HG02588 (cell line): ENCODE results near the gene GLIPR2.
A peak's percentile ranks its signal among the peaks of the same experiment; 100 is the strongest.
"Not testable (repeated sequence)": the region's sequence is repeated elsewhere in the genome, so short reads cannot be mapped to it uniquely, and the experiment has no call there.

Experiments used
- ATAC-seq: cut with Tn5 transposase; IDR thresholded peaks from one replicate; pipeline ENCODE4 v1.9.1; 2021; ENCODE audit warnings: mild to moderate bottlenecking, moderate library complexity; ENCODE audit not compliant: unreplicated experiment

Gene GLIPR2

DNA sequence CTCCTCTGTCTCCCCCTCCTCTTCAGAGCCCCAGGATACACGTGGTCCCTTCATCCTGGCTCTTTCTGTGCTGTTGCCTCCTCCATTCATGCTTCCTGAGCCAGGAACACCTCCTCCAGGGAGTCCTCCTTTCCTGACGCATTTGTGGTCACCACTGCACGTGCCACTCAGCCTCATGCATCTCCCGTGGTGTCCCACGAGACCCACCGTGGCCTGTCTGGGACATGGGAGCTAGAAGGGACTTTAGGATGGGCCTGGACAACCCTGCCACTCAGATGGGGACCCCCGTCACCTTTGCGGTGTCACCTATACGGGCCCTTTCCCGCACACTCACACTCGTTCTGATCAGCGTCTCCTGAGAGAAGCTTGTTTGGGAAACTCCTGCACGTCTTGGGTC is 6.7 kb downstream of the GLIPR2 start:
- no peak for ATAC-seq

DNA sequence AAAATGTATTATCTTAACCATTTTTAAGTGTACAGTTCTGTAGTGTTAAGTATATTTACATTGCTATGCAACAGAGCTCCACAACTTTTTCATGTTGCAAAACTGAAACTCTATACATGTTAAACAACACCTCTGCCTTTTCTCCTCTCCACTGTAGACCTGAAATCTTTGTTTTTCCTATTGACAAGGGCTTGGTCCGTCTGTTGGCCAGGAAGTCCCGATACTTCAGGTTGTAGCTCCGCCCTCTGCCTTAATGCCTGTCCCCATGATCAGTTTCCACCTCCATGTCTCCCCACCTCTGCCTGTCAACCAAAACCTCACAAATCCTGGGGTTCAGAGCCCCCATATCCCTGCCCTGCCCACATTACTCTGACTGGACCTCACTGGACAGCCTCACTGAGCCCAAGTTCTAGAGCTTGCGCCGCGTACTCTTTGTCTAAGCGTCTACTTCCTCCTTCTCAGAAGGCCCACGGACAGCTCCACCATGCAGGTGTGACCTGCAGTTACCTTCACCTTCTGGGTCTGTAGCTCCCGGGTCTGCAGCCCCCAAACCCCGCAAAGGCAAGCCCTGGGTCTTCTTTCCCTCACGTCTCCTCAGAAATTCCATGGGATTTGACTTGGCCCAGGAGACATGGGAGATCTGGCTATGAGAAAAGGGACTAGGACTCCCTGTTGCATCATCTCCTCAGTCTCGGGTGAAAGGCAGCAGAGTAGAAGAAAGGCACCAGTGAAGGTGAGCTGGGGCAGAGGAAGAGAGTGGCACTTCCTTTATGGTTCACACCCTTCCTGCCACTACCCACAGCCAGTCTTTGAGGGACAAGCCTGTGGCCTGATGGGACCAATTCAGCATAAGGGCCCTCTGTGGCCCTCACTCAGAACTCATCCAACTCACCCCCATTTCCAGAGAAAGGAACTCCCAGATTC is 8.0 kb downstream of the GLIPR2 start:
- no peak for ATAC-seq

DNA sequence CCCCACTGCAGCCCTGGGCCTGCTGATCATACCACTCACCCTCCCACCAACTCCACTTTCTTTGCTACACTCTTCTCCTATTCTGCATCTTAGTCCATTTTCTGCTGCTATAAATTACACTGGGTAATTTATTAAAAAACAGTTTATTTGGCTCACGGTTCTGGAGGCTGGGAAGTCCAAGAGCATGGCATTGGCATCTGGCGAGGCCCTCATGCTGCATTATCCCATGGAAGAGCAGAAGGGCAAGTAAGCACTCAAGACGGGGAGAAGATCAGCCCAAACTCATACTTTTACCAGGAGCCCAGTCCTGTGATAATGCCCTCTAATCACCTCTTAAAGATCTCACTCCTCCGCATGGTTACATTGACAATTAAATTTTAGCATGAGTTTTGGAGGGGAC is 9.4 kb downstream of the GLIPR2 start:
- ATAC-seq: no peak

- ATAC-seq: no peak
These were observed 10.1 kb downstream of the GLIPR2 start for GRCh38 chr9:36146651-36147050.

GRCh38 chr9:36147441-36148175 is 11.1 kb downstream of the GLIPR2 start:
- ATAC-seq: no peak

DNA sequence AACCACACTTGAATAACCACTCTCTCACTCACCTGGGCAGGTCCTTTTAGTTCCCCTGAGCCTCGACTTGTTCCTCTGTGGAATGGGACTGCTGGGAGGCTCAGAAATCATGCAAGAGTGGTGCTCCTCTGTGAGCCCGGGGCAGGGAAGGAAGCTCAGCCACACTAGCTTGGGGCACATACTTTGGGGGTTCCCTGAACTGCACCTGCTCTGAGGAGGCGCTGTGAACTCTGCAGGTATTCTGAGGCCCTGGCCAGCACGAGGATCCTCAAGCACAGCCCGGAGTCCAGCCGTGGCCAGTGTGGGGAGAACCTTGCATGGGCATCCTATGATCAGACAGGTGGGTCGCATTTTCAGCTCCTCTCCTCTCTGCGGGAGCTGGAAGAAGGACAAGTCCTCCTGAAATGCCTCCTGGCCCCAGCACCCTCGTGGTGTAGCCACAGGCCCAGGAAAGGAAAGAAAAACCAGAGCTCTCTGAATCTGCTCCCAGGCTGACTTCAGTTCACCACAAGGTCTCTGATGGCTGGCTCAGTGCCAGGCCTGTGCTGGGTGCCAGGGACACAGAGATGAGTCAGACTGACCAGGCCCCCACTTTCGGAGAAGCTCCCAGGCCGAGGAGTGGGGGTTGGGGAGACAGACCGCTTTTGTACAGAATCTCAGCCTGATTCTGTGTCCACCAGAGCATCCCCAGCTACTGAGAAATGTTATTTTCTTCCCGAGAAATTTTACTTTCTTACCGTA is 11.9 kb downstream of the GLIPR2 start:
- peak; percentile 47 for ATAC-seq

DNA sequence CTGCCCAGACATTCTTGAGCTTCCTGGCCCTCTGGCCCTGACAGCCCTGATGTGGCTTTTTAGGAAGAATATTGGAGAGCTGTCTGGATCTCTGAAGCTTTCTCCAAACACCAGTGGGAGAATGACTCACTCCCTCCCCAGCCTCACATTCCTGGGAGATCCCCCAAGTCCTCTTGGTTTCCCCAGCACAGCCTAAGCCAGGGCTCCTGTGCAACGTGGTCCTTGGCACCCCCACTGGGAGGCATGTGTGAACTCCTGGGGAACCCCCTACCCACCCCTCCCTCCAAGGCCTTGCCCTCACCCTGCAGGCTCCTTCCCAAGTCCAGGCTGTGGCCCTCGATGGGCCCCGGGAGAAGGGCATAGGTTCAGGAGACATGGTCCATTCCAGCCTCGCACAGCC is 12.7 kb downstream of the GLIPR2 start:
- ATAC-seq: no peak

DNA sequence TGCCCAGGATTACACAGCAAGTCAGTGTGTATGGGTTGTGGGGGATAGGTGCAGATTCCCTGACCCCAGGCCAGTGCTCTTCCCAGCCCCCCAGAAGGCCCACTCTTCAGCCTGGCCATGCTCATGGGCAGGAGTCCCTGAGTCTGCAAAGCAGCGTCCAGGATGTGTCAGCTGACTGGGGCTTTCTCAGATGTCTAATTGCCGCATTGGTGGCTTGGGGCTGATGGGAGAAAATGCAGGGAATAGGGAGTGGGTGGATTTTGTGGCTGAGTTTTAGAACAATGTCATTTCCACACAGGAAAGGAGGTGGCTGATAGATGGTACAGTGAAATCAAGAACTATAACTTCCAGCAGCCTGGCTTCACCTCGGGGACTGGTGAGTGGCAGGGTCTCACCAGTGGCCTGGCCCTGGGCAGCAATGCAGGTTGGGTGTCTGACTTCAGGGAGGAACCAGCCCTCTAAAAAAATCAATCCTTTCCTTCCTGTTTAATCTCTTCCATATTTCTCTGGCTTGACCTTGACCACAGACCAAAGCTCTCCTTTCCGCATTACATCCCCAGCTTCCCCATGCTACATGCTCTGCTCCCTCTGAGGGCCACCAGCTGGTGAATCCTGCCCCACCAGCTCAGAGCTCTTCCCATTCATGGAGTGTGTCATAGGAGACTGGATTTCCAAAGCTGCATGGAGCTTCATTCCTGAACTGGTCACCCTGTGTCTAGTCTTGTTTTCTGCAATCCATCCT is 14.2 kb downstream of the GLIPR2 start:
- ATAC-seq: no peak

DNA sequence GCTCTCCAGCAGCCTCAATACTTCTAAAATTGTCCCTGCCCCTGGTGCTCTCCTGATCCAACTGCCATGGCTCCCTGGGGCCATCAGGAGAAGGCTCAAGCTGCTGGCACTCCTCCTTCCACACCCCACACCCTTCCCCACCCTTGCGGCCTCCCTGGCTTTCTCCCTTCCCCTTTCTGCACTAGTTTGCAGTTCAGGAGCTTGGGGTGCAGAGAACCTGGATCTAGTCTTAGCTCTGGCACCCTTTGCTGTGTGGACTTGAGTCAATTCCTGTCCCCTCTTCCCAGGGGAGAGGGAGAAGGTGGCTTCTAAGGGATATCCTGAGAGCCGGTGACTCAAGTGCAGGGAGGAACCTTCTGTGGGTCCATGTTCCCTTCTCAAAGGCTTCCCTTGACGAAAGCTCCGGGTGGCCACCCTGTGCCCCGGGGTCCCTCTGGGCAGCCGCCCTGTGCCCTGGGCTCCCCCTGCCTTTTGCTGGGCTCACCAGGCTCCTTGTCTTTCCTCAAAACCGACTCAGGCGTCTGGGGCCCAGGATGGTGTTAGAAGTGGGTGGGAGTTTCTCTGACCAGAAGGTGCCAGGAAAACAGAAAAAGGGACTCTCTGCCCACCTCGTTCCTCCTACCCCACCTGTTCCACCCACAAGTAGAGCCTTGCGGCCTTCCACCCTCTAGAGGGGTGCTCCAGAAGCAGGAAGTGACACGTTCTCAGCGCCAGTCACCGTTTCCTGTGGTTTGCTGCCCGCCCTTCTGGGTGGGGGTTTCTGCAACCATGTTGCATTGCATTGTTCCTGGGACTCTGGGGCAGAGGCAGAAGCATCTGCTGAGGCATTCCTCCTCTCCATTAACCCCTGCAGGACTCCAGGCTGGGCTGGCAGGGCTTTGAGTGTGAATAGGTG is 15.0 kb downstream of the GLIPR2 start:
- peak; percentile 82 for ATAC-seq

GRCh38 chr9:36152741-36153438 is 16.4 kb downstream of the GLIPR2 start:
- ATAC-seq: no peak

- ATAC-seq: no peak
These were observed 17.2 kb downstream of the GLIPR2 start for GRCh38 chr9:36153746-36154145.

GRCh38 chr9:36154331-36154952 is 17.9 kb downstream of the GLIPR2 start:
- ATAC-seq: no peak

GRCh38 chr9:36156116-36156515 is 19.6 kb downstream of the GLIPR2 start:
- no peak for ATAC-seq

GRCh38 chr9:36158122-36158521 is 21.6 kb downstream of the GLIPR2 start:
- ATAC-seq: no peak

- ATAC-seq: no peak
These were observed 22.4 kb downstream of the GLIPR2 start for GRCh38 chr9:36158917-36159316.

DNA sequence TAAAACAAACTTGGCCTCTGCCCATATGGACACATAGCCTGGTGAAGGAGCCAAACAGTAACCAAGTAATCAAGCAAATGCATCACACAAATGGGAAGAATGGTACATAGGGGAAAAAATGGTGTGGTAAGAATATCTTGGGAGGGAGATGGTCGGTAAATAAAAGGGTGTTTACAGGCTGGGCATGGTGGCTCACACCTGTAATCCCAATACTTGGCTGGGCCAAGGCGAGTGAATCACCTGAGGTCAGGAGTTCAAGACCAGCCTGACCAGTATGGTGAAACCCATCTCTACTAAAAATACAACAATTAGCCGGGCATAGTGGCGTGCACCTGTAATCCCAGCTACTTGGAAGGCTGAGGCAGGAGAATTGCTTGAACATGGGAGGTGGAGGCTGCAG is 23.0 kb downstream of the GLIPR2 start:
- ATAC-seq: not testable (repeated sequence)

DNA sequence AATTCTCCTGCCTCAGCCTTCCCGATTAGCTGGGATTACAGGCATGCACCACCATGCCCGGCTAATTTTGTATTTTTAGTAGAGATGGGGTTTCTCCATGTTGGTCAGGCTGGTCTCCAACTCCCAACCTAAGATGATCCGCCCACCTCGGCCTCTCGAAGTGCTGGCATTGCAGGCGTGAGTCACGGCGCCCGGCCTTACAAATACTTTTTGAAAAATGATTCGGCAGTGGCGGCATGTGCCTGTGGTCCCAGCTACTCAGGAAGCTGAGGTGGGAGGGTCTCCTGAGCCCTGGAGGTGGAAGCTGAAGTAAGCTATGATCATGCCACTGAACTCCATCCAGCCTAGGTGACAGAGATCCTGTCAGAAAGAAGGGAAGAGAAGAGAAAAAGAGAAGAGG is 23.6 kb downstream of the GLIPR2 start:
- not testable (repeated sequence) for ATAC-seq

DNA sequence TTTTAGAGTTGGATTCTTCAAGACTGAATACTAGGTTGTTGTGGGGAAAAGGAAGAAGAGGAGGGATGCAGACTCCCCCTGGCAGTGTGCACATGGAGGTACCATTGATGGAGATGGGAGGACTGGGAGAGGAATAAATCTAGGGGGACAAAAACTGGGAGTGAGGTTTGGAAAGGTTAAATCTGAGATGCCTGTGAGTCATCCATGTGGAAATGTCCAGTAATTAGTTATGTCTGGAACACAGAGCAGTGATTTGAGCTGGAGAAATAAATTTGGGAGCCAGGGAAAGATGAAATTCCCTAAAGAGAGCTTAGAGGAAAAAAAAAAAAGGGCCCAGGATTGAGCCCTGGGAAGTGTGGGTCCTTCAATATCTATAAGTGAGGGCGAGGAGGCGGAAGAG is 24.7 kb downstream of the GLIPR2 start:
- ATAC-seq: no peak
